CD4-positive, alpha-beta memory T cell (primary cell): ENCODE measurements around the gene ASIC5. TPM values are rescaled to one million over a fixed set of nuclear protein-coding genes. Genes with fewer than 3 reads are reported as not detected.

Experiments
- CTCF ChIA-PET: fragments of 350-600 bp; sonication (Branson Sonifier 250); formaldehyde crosslinking; loops from one replicate; lab custom pipeline; 2021; ENCODE audit warnings: inconsistent platforms; ENCODE audit not compliant: partially characterized antibody; lab: Charles Lee
- POLR2A ChIA-PET: fragments of 350-600 bp; sonication (Branson Sonifier 250); formaldehyde crosslinking; loops from one replicate; lab custom pipeline; 2021; ENCODE audit not compliant: partially characterized antibody; lab: Charles Lee
- DNase-seq, 5 donors: peaks; one replicate each; pipeline versions ENCODE4 v3.0.0 to v3.0.0-alpha.2; 2020 to 2022; ENCODE audit warnings: mixed read lengths in 1 of 5
- H3K27ac ChIP-seq: one replicate; pipeline ENCODE4 v1.7.0; 2013; ENCODE audit warnings: low read depth, low read length
- H3K27me3 ChIP-seq: 2 replicates; pipeline ENCODE4 v1.7.0; 2013; ENCODE audit warnings: mild to moderate bottlenecking, low read length, moderate library complexity; ENCODE audit not compliant: insufficient read depth
- H3K36me3 ChIP-seq: 2 replicates; pipeline ENCODE4 v1.7.0; 2013; ENCODE audit warnings: mild to moderate bottlenecking, low read length, moderate library complexity; ENCODE audit not compliant: insufficient read depth
- H3K4me1 ChIP-seq: 2 replicates; pipeline ENCODE4 v1.7.0; 2013; ENCODE audit warnings: mild to moderate bottlenecking, low read length, moderate library complexity; ENCODE audit not compliant: insufficient read depth
- H3K4me3 ChIP-seq, 2 donors: one replicate each; pipeline ENCODE4 v1.7.0; 2013; ENCODE audit warnings: low read length in 2 of 2, mild to moderate bottlenecking in 1 of 2
- H3K9me3 ChIP-seq, 2 donors: one replicate each; pipeline ENCODE4 v1.7.0; 2013; ENCODE audit warnings: low read length in 2 of 2, control low read depth in 1 of 2; ENCODE audit not compliant: control insufficient read depth in 1 of 2
- H3K27ac Mint-ChIP-seq, 7 donors: one replicate each; pipeline ENCODE4 v1.8.0; 2020 to 2021; ENCODE audit warnings: mixed read lengths in 7 of 7, mild to moderate bottlenecking in 6 of 7, inconsistent platforms in 3 of 7, moderate library complexity in 3 of 7
- H3K27me3 Mint-ChIP-seq, 2 donors: one replicate each; pipeline ENCODE4 v1.8.0; 2020 to 2021; ENCODE audit warnings: mixed read lengths in 2 of 2
- H3K36me3 Mint-ChIP-seq, 2 donors: one replicate each; pipeline ENCODE4 v1.8.0; 2020 to 2021; ENCODE audit warnings: mixed read lengths in 2 of 2, inconsistent platforms in 1 of 2, mild to moderate bottlenecking in 1 of 2
- H3K4me1 Mint-ChIP-seq, 4 donors: one replicate each; pipeline ENCODE4 v1.8.0; 2020 to 2021; ENCODE audit warnings: mixed read lengths in 4 of 4, mild to moderate bottlenecking in 1 of 4
- H3K4me3 Mint-ChIP-seq, 8 donors: one replicate each; pipeline ENCODE4 v1.8.0; 2020 to 2021; ENCODE audit warnings: mixed read lengths in 8 of 8, mild to moderate bottlenecking in 7 of 8, moderate library complexity in 6 of 8, inconsistent platforms in 3 of 8
- H3K9me3 Mint-ChIP-seq, 8 donors: one replicate each; pipeline ENCODE4 v1.8.0; 2020 to 2021; ENCODE audit warnings: mixed read lengths in 8 of 8, mild to moderate bottlenecking in 5 of 8, inconsistent platforms in 3 of 8, moderate library complexity in 1 of 8
- intact Hi-C: fragments of 100-400 bp; cut with micrococcal nuclease; formaldehyde crosslinking; loops from one replicate; pipeline ENCODE4 v1.15.1; 2023
- polyA plus RNA-seq, 2 donors: library from polyadenylated mRNA; unstranded; fragments of 300-500 nt; fragmentation: Illumina TruSeq; gene quantifications; one replicate each; pipeline ENCODE4 v1.2.3, GENCODE V29; 2021
- total RNA-seq, 2 experiments: library from RNA; stranded (reverse); gene quantifications; one replicate each; pipeline ENCODE4 v1.2.3, GENCODE V29; 2021

Gene ASIC5
- total and polyA plus RNA-seq, 4 experiments from 2014 or later = not detected

DNA sequence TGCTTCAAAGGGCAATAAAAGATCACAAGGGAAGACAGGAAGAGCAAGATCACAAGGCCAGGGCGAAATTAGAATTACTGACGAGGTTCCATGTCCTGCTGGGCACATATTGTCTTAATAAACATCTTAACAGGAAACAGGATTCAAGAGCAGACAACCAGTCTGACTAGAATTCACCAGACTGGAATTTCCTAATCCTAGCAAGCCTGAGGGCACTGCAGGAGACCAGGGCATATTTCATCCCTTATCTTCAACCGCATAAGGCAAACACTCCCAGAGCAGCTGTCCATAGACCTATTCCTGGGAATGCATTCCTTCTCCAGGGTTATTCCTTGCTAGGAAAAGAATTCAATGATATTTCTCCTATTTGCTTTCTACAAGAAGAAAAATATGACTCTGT is 25.0 kb upstream of the ASIC5 start:
- Histone ChIP-seq H3K4me3 (no peak overlapping the region), H3K36me3 (no peaks in the 10 kb centered on the region), H3K9me3 (no peaks in the 10 kb centered on the region), H3K4me1 (no peaks in the 10 kb centered on the region), H3K27ac (no peak overlapping the region), H3K27me3 (no peaks in the 10 kb centered on the region)
- DNase-seq = no peak
- Mint-ChIP-seq H3K9me3 (peaks cover 3 to 14% (median 6%) of the 10 kb centered on the region in 8 donors), H3K4me1 (no peaks in the 10 kb centered on the region), H3K27me3 (peaks cover 9 to 11% of the 10 kb centered on the region in 2 donors), H3K36me3 (no peaks in the 10 kb centered on the region), H3K27ac (no peak overlapping the region), H3K4me3 (no peak overlapping the region)
- ChIA-PET CTCF (no interaction called here), POLR2A (no interaction called here)
- intact Hi-C loops = no loop called here

DNA sequence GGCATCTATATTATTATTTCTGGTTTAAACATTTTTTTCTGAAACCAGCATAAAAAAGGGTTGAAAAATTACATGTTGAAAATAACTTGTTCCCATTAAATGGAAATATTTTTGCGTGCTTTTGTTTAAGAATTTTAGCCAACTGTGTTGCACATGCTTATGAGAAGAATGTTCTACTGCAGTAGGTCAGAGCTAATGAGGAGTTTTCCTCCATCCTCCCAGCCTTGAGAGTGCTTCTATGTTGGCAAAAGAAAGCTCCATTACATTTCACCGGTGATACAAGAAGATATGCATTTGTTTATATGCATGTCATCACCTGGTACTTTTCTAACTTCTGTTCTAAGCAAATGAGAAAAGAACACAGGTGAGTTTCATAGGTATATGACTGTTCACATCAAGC is 23.9 kb upstream of the ASIC5 start:
- no peaks in the 10 kb centered on the region for H3K36me3 Mint-ChIP-seq
- ChIA-PET CTCF (no interaction called here), POLR2A (no interaction called here)
- no peak overlapping the region for H3K4me3 Mint-ChIP-seq
- no peaks in the 10 kb centered on the region for H3K4me1 Mint-ChIP-seq
- Histone ChIP-seq H3K36me3 (no peaks in the 10 kb centered on the region), H3K9me3 (no peaks in the 10 kb centered on the region), H3K4me1 (no peaks in the 10 kb centered on the region), H3K27ac (no peak overlapping the region), H3K4me3 (no peak overlapping the region), H3K27me3 (no peaks in the 10 kb centered on the region)
- DNase-seq = no peak
- H3K27ac Mint-ChIP-seq = no peak overlapping the region
- peaks cover 0 to 14% (median 4%) of the 10 kb centered on the region in 8 donors for H3K9me3 Mint-ChIP-seq
- H3K27me3 Mint-ChIP-seq = peaks cover 9 to 11% of the 10 kb centered on the region in 2 donors
- intact Hi-C loops = no loop called here

DNA sequence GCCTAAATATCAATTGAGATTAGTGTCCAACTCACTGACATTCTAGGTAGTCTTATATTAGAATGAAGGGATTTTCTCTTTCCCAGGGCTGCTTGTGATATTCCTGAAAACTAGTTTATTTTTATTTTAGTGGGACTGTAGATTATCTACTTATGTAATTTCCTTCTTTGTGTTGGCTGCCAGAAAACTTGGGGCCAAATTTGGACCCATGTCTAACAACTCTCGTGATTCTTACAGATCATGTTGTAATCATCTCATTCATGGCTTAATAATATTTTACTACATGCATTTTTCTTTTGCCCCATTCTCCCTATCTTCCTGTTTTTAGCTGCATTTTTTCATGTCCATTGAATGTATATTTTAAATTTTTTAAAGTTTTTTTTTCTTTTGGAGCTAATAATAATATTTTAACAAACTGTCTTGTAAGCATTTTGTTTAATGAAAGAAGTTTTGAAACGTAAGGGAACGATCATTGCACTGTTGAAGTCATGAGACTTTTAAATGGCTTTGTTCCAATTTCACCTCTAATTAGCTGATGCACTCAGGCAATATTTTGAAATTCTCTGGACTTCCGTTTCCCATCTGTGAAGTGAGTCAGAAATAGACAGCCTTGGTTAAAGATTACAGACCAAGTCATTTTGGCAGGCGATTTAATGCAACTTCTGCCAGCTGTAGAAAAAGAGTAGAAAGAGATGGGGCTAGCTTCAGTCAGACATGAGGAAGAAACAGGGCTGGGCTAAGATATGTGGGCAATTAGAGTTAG is 23.1 kb upstream of the ASIC5 start:
- Mint-ChIP-seq H3K4me3 (no peak overlapping the region), H3K9me3 (peaks cover 0 to 14% (median 4%) of the 10 kb centered on the region in 8 donors), H3K27ac (no peak overlapping the region), H3K36me3 (no peaks in the 10 kb centered on the region), H3K4me1 (no peaks in the 10 kb centered on the region), H3K27me3 (peaks cover 9 to 11% of the 10 kb centered on the region in 2 donors)
- intact Hi-C loops = no loop called here
- no peaks in the 10 kb centered on the region for H3K27me3 ChIP-seq
- no peak overlapping the region for H3K4me3 ChIP-seq
- no peaks in the 10 kb centered on the region for H3K4me1 ChIP-seq
- H3K9me3 ChIP-seq = no peaks in the 10 kb centered on the region
- H3K36me3 ChIP-seq = no peaks in the 10 kb centered on the region
- DNase-seq = no peak
- ChIA-PET POLR2A (no interaction called here), CTCF (no interaction called here)
- no peak overlapping the region for H3K27ac ChIP-seq

DNA sequence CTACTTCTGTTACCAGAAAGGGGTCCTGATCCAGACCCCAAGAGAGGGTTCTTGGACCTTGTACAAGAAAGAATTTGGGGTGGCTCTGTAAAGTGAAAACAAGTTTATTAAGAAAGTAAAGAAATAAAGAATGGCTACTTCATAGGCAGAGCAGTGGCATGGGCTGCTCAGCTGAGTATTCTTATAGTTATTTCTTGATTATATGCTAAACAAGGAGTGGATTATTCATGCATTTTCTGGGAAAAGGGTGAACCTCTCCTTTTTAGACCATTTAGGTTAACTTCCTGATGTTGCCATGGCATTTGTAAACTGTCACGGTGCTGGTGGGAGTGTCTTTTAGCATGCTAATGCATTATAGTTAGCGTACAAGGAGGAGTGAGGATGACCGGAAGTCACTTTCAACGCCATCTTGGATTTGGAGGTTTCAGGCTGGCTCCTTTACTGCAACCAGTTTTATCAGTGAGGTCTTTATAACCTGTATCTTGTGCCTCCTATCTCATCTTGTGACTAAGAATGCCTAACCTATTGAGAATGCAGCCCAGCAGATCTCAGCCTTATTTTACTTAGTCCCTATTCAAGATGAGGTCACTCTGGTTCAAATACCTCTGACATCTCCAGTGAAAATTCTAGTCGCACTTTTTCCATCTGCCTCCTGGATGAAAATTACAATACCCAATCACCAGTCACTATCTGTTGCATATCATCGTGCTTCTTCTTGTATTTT is 21.9 kb upstream of the ASIC5 start:
- ChIA-PET POLR2A (no interaction called here), CTCF (no interaction called here)
- no peaks in the 10 kb centered on the region for H3K4me1 Mint-ChIP-seq
- DNase-seq = no peak
- H3K9me3 Mint-ChIP-seq = peaks cover 0 to 14% (median 3%) of the 10 kb centered on the region in 8 donors
- H3K9me3 ChIP-seq = no peaks in the 10 kb centered on the region
- peaks cover 9 to 11% of the 10 kb centered on the region in 2 donors for H3K27me3 Mint-ChIP-seq
- H3K36me3 Mint-ChIP-seq = no peaks in the 10 kb centered on the region
- no peaks in the 10 kb centered on the region for H3K36me3 ChIP-seq
- H3K27ac Mint-ChIP-seq = no peak overlapping the region
- no peaks in the 10 kb centered on the region for H3K4me1 ChIP-seq
- no peak overlapping the region for H3K4me3 Mint-ChIP-seq
- no peak overlapping the region for H3K27ac ChIP-seq
- H3K27me3 ChIP-seq = no peaks in the 10 kb centered on the region
- intact Hi-C loops = no loop called here
- H3K4me3 ChIP-seq = no peak overlapping the region

DNA sequence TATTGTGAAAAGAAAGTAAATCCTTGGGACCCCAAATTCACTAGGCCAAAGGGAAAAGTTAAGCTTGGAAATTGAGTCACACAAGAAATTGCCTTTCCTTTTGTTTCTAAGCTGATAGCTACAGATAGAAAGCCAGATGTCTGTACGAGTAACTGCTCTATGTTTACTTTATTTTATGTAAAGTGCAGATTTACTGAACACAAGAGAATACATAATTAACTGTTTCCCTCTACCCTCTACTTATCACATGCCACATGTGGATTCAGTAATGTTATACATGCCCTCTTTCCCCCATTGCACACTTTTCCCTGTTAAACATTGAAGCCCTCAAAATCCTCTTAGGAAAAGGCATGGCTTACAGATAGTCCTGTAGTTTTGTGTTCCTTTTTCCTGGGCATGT is 21.0 kb upstream of the ASIC5 start:
- peaks cover 8 to 11% of the 10 kb centered on the region in 2 donors for H3K27me3 Mint-ChIP-seq

GRCh38 chr4:155885666-155886065 is 19.6 kb upstream of the ASIC5 start:
- Histone ChIP-seq H3K27me3 (no peaks in the 10 kb centered on the region), H3K27ac (no peak overlapping the region), H3K9me3 (no peaks in the 10 kb centered on the region), H3K4me1 (no peaks in the 10 kb centered on the region), H3K36me3 (no peaks in the 10 kb centered on the region), H3K4me3 (no peak overlapping the region)
- no peak overlapping the region for H3K27ac Mint-ChIP-seq
- POLR2A ChIA-PET = no interaction called here
- no peak overlapping the region for H3K4me3 Mint-ChIP-seq
- peaks cover 3 to 8% of the 10 kb centered on the region in 2 donors for H3K27me3 Mint-ChIP-seq
- no peaks in the 10 kb centered on the region for H3K36me3 Mint-ChIP-seq
- CTCF ChIA-PET = no interaction called here
- no peak for DNase-seq
- no peaks in the 10 kb centered on the region for H3K9me3 Mint-ChIP-seq
- intact Hi-C loops = no loop called here
- no peaks in the 10 kb centered on the region for H3K4me1 Mint-ChIP-seq

More for the DNA sequence above, 21.0 kb upstream of the ASIC5 start:
- Histone ChIP-seq H3K4me1 (no peaks in the 10 kb centered on the region), H3K36me3 (no peaks in the 10 kb centered on the region), H3K27me3 (no peaks in the 10 kb centered on the region), H3K9me3 (no peaks in the 10 kb centered on the region), H3K27ac (no peak overlapping the region), H3K4me3 (no peak overlapping the region)
- Mint-ChIP-seq H3K4me3 (no peak overlapping the region), H3K4me1 (no peaks in the 10 kb centered on the region), H3K36me3 (no peaks in the 10 kb centered on the region), H3K27ac (no peak overlapping the region), H3K9me3 (peaks cover 0 to 5% (median 2%) of the 10 kb centered on the region in 8 donors)
- POLR2A ChIA-PET = no interaction called here
- DNase-seq = no peak
- intact Hi-C loops = no loop called here
- CTCF ChIA-PET = no interaction called here

GRCh38 chr4:155883895-155884294 is 17.8 kb upstream of the ASIC5 start:
- POLR2A ChIA-PET = no interaction called here
- Mint-ChIP-seq H3K27ac (peak overlapping the region in 1 of 7 donors; percentile 6), H3K9me3 (peaks cover 0 to 2% (median 0%) of the 10 kb centered on the region in 8 donors), H3K4me1 (no peaks in the 10 kb centered on the region), H3K27me3 (peaks cover 0 to 8% of the 10 kb centered on the region in 2 donors), H3K4me3 (no peak overlapping the region), H3K36me3 (no peaks in the 10 kb centered on the region)
- Histone ChIP-seq H3K27me3 (no peaks in the 10 kb centered on the region), H3K9me3 (no peaks in the 10 kb centered on the region), H3K4me3 (no peak overlapping the region), H3K36me3 (no peaks in the 10 kb centered on the region), H3K27ac (no peak overlapping the region), H3K4me1 (no peaks in the 10 kb centered on the region)
- intact Hi-C loops = no loop called here
- CTCF ChIA-PET = no interaction called here
- no peak for DNase-seq
